GM12891 (cell line): ENCODE data around the gene TMCO2.

Source experiments
- POLR2AphosphoS5 ChIP-seq: IDR thresholded peaks from 2 replicates; pipeline ENCODE4 v1.6.1; 2011; ENCODE audit warnings: low read depth, low read length, control low read depth
- TAF1 ChIP-seq: IDR thresholded peaks from 2 replicates; pipeline ENCODE4 v1.6.1; 2011; ENCODE audit warnings: low read depth, low read length, control low read depth

- TF ChIP-seq TAF1, result no peak
- no peak for TF ChIP-seq POLR2AphosphoS5
Measured at GRCh38 chr1:40256401-40257084, 8.8 kb downstream of the TMCO2 start.
